ENCODE measurements around the gene DENND2D. TPM values are rescaled to one million over a fixed set of nuclear protein-coding genes. Genes with fewer than 3 reads are reported as not detected.

Gene DENND2D
- total RNA-seq, 1 experiment from 2014 or later: 0.11 TPM

DNA sequence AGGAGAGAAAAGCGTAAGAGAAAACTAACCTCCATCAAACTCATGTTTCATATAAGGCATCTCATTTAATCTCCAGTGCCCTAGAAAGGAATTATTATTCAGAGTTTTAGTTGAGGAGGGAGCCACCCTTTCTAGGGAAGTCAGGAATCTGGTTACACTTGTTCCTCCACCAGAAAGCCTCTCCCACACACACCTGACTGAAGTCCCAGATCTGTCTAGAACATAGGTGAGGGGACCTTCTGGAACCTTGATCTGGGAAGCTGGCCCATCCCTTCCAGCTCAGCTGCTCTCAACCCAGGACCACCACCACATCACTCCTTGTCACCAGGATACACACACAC is 1.9 kb upstream of the DENND2D start:
- Histone ChIP-seq H2AK5ac (ENCODE audit: insufficient read length, low read length) (no peak overlapping the region), H4K8ac (replicated peaks; ENCODE audit: insufficient read length, low read depth, low read length) (no peak overlapping the region), H3K23me2 (ENCODE audit: insufficient read length, low read depth, low read length, poor library complexity, severe bottlenecking) (no peaks in the 10 kb centered on the region), H3K4ac (ENCODE audit: low read depth, low read length) (no peak overlapping the region), H3K79me1 (ENCODE audit: insufficient read depth, low read depth, low read length, poor library complexity, severe bottlenecking) (no peaks in the 10 kb centered on the region), H3K27ac (ENCODE audit: insufficient read length, low read depth, low read length) (no peak overlapping the region), H3K4me1 (ENCODE audit: insufficient read depth, low read length) (no peaks in the 10 kb centered on the region), H3K9me3 (ENCODE audit: control insufficient read depth, low read depth, low read length) (no peaks in the 10 kb centered on the region), H2BK5ac (ENCODE audit: insufficient read length, low read length) (no peak overlapping the region), H3K56ac (ENCODE audit: insufficient read length, low read depth, low read length) (no peak overlapping the region), H2BK15ac (ENCODE audit: low read depth, low read length) (no peak overlapping the region), H2BK20ac (ENCODE audit: low read depth, low read length, poor library complexity, severe bottlenecking) (no peak overlapping the region), H3K4me2 (ENCODE audit: insufficient read depth, insufficient read length, low read length) (no peak overlapping the region), H3K14ac (ENCODE audit: insufficient read depth, low read length) (no peak overlapping the region), H4K20me1 (ENCODE audit: control insufficient read depth, insufficient read depth, insufficient read length) (no peaks in the 10 kb centered on the region), H4K91ac (ENCODE audit: insufficient read length, low read depth, low read length) (no peak overlapping the region), H3K18ac (ENCODE audit: insufficient read length, low read depth, low read length) (no peak overlapping the region), H2AFZ (ENCODE audit: low read length) (no peak overlapping the region), H3K27me3 (ENCODE audit: insufficient read depth, low read length) (no peaks in the 10 kb centered on the region), H3K79me2 (ENCODE audit: insufficient read depth, low read length) (no peaks in the 10 kb centered on the region), H3K23ac (ENCODE audit: insufficient read length, low read depth, low read length) (no peak overlapping the region), H4K5ac (ENCODE audit: insufficient read length, low read depth, low read length) (no peak overlapping the region), H3K9ac (ENCODE audit: extremely low read depth, insufficient read length, low read length) (no peak overlapping the region), H2BK12ac (ENCODE audit: insufficient read length, low read depth, low read length) (no peak overlapping the region), H2BK120ac (ENCODE audit: low read depth, low read length, poor library complexity, severe bottlenecking) (no peak overlapping the region), H3T11ph (ENCODE audit: low read length) (no peak overlapping the region)
- Mint-ChIP-seq H3K4me3 (no peak overlapping the region; a peak in 1 of 5 replicates), H3K9me3 (peaks cover 0 to 2% of the 10 kb centered on the region in 2 experiments; a peak in 1 of 5 replicates), H3K4me1 (peaks cover 5 to 15% of the 10 kb centered on the region in 2 experiments), H3K36me3 (ENCODE audit: insufficient read depth in 1 of 3, low read depth in 3 of 3) (peaks cover 0 to 2% (median 0%) of the 10 kb centered on the region in 3 experiments; a peak in 1 of 7 replicates), H3K27ac (no peak overlapping the region), H3K27me3 (ENCODE audit: low read depth) (peaks cover 13% of the 10 kb centered on the region)
- TF ChIP-seq, protein P1, sequence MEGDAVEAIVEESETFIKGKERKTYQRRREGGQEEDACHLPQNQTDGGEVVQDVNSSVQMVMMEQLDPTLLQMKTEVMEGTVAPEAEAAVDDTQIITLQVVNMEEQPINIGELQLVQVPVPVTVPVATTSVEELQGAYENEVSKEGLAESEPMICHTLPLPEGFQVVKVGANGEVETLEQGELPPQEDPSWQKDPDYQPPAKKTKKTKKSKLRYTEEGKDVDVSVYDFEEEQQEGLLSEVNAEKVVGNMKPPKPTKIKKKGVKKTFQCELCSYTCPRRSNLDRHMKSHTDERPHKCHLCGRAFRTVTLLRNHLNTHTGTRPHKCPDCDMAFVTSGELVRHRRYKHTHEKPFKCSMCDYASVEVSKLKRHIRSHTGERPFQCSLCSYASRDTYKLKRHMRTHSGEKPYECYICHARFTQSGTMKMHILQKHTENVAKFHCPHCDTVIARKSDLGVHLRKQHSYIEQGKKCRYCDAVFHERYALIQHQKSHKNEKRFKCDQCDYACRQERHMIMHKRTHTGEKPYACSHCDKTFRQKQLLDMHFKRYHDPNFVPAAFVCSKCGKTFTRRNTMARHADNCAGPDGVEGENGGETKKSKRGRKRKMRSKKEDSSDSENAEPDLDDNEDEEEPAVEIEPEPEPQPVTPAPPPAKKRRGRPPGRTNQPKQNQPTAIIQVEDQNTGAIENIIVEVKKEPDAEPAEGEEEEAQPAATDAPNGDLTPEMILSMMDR (conservative IDR thresholded peaks at IDR 0.05): no peak
- DNase-seq: no peak
- no CpG with 5 or more reads among the region's 1 CpG for WGBS (ENCODE audit: extremely low coverage, insufficient read length, low lambda C conversion rate)

All from H9 (cell line).